DND-41 (cell line): Measurements from ENCODE around the gene LALBA.
"Not testable (repeated sequence)": the region's sequence is repeated elsewhere in the genome, so short reads cannot be mapped to it uniquely, and the experiment has no call there.

Experiments
- ATAC-seq: fragments of 200-7000 bp; cut with Tn5 transposase; 3 replicates; pipeline ENCODE4 v1.9.1; 2021; ENCODE audit warnings: low read depth; ENCODE audit not compliant: insufficient read depth
- DNase-seq: peaks from one replicate; pipeline ENCODE4 v3.0.0-alpha.2; 2020
- H2AFZ ChIP-seq: 2 replicates; pipeline ENCODE4 v1.6.0; 2012; ENCODE audit warnings: low read depth, low read length
- H3K27ac ChIP-seq: 2 replicates; pipeline ENCODE4 v1.5.1; 2012; ENCODE audit warnings: low read length, inconsistent platforms
- H3K27me3 ChIP-seq: fragments of 200-600 bp; sonication (generic); 2 replicates; pipeline ENCODE4 v1.6.0; 2012; ENCODE audit warnings: low read length, mild to moderate bottlenecking, inconsistent platforms; ENCODE audit not compliant: insufficient read depth, poor library complexity
- H3K36me3 ChIP-seq: 2 replicates; pipeline ENCODE4 v1.5.1; 2012; ENCODE audit warnings: low read length, inconsistent platforms; ENCODE audit not compliant: insufficient read depth
- H3K4me1 ChIP-seq: 2 replicates; pipeline ENCODE4 v1.5.1; 2012; ENCODE audit warnings: mild to moderate bottlenecking, low read length; ENCODE audit not compliant: insufficient read depth
- H3K4me2 ChIP-seq: 2 replicates; pipeline ENCODE4 v1.6.0; 2012; ENCODE audit warnings: mild to moderate bottlenecking, moderate library complexity, low read length, inconsistent platforms; ENCODE audit not compliant: insufficient read depth
- H3K4me3 ChIP-seq, 2 experiments: fragments of 200-600 bp in 1 of 2; shearing (Covaris generic) in 1 of 2; 2 replicates each; pipeline ENCODE4 v1.5.1; 2012 to 2016; ENCODE audit warnings: inconsistent platforms in 2 of 2, low read length in 2 of 2, mild to moderate bottlenecking in 2 of 2, low read depth in 1 of 2, moderate library complexity in 1 of 2
- H3K79me2 ChIP-seq: 2 replicates; pipeline ENCODE4 v1.6.0; 2012; ENCODE audit warnings: low read length, inconsistent platforms; ENCODE audit not compliant: insufficient read depth
- H3K9ac ChIP-seq: 2 replicates; pipeline ENCODE4 v1.6.0; 2012; ENCODE audit warnings: low read depth, mild to moderate bottlenecking, inconsistent platforms, low read length, moderate library complexity
- H3K9me3 ChIP-seq: 2 replicates; pipeline ENCODE4 v1.5.1; 2012; ENCODE audit warnings: low read length, moderate library complexity, mild to moderate bottlenecking, inconsistent platforms; ENCODE audit not compliant: insufficient read depth, severe bottlenecking
- H4K20me1 ChIP-seq: 2 replicates; pipeline ENCODE4 v1.6.0; 2012; ENCODE audit warnings: low read length; ENCODE audit not compliant: insufficient read depth
- CTCF ChIP-seq: IDR thresholded peaks from 2 replicates; pipeline ENCODE4 v1.5.1; 2012; ENCODE audit warnings: borderline replicate concordance, low read length, moderate library complexity, mild to moderate bottlenecking; ENCODE audit not compliant: poor library complexity, severe bottlenecking; ENCODE audit errors: extremely low read depth
- EZH2 ChIP-seq: IDR thresholded peaks from 3 replicates; pipeline ENCODE4 v1.6.1; 2012; ENCODE audit warnings: borderline replicate concordance, low read depth, mild to moderate bottlenecking, moderate library complexity, low read length, inconsistent platforms; ENCODE audit not compliant: severe bottlenecking

The LALBA gene

DNA sequence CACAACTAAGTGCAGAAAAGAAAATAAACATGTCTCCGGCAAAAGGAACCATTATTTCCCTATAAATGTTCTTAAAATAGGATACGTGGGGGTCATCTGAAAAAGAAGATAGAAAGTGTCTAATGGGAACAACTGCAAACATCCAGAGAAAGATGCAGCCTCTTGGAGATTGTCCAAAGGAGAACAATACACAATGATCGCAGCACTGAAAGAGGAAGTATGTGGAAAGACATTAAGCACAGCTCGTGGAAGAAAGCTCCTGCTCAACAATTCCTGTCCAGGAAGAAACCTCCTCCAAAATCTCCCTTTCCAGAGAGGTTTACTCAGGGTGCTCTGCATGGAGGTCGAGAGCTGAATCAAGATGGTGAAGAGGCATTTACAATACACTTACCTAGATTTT, 2.5 kb upstream of the LALBA start:
- no peak overlapping the region for H3K4me3 ChIP-seq
- H4K20me1 ChIP-seq, result no peaks in the 10 kb centered on the region
- no peak overlapping the region for H3K9ac ChIP-seq
- H3K27ac ChIP-seq, result no peak overlapping the region
- DNase-seq (no peak), ATAC-seq (no peak)
- no peaks in the 10 kb centered on the region for H3K9me3 ChIP-seq
- no peaks in the 10 kb centered on the region for H3K79me2 ChIP-seq
- no peak overlapping the region for H3K4me2 ChIP-seq
- no peak overlapping the region for H2AFZ ChIP-seq
- no peaks in the 10 kb centered on the region for H3K4me1 ChIP-seq
- H3K36me3 ChIP-seq, result no peaks in the 10 kb centered on the region
- H3K27me3 ChIP-seq, result peaks cover 7% of the 10 kb centered on the region
- no peak for TF ChIP-seq EZH2
- no peak for TF ChIP-seq CTCF

DNA sequence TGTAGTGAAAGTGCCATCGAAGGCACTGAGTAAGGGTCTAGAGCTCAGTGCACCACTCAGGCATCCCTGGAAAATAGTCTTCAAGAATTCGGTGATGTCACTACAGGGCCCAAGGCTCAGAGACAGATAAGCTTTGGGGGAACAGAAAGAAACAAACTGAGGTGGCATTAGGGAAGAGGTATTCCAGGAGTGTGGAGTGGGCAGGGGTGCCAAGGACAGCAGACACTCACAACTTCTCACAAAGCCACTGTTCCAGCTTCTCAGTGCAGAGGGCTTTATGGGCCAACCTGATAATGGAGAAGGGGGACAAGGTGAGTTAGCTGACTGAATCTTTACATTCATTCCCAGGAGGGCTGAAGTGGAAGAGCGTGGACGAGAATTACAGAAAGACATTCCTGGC, 2.1 kb downstream of the LALBA start:
- ATAC-seq (no peak), DNase-seq (no peak)
- no peaks in the 10 kb centered on the region for H4K20me1 ChIP-seq
- no peak overlapping the region for H3K9ac ChIP-seq
- H3K27me3 ChIP-seq, result peaks cover 15% of the 10 kb centered on the region
- no peaks in the 10 kb centered on the region for H3K4me1 ChIP-seq
- no peak overlapping the region for H3K4me2 ChIP-seq
- no peak overlapping the region for H3K4me3 ChIP-seq
- H3K36me3 ChIP-seq, result no peaks in the 10 kb centered on the region
- H3K27ac ChIP-seq, result no peak overlapping the region
- no peaks in the 10 kb centered on the region for H3K9me3 ChIP-seq
- TF ChIP-seq CTCF (no peak), EZH2 (no peak)
- no peak overlapping the region for H2AFZ ChIP-seq
- no peaks in the 10 kb centered on the region for H3K79me2 ChIP-seq

- Histone ChIP-seq H3K79me2 (no peaks in the 10 kb centered on the region), H3K27ac (no peak overlapping the region), H2AFZ (no peak overlapping the region), H4K20me1 (no peaks in the 10 kb centered on the region), H3K36me3 (no peaks in the 10 kb centered on the region), H3K9ac (no peak overlapping the region), H3K27me3 (peaks cover 5% of the 10 kb centered on the region), H3K4me2 (no peak overlapping the region), H3K9me3 (no peaks in the 10 kb centered on the region), H3K4me3 (no peak overlapping the region), H3K4me1 (no peaks in the 10 kb centered on the region)
- TF ChIP-seq CTCF (no peak), EZH2 (no peak)
- DNase-seq (no peak), ATAC-seq (no peak)
These were observed 11.9 kb downstream of the LALBA start for GRCh38 chr12:48557919-48558318.

DNA sequence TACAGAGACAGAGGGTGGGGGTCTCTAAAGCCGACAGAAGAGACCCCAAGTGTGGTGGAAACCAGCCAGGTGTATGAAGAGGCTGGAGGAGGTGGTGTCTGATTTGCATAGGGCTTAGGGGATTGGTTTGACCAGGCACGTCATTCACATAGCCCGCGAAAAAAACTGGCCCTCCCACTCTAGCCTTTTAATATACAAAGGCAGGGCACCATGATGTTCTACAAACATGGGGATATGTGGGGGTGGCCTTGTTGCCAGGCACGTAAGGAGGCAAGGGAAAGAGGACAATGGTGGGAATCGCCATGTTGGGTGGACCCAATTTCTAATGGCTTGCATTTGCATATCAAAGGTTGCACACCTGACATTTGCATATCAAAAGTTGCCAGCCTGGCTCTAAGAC, 13.2 kb downstream of the LALBA start:
- no peak for ATAC-seq
- Histone ChIP-seq H3K9ac (no peak overlapping the region), H3K4me1 (no peaks in the 10 kb centered on the region), H3K4me3 (no peak overlapping the region), H3K79me2 (no peaks in the 10 kb centered on the region), H2AFZ (no peak overlapping the region), H4K20me1 (no peaks in the 10 kb centered on the region), H3K27ac (no peak overlapping the region), H3K36me3 (no peaks in the 10 kb centered on the region), H3K9me3 (no peaks in the 10 kb centered on the region), H3K27me3 (no peaks in the 10 kb centered on the region), H3K4me2 (no peak overlapping the region)
- TF ChIP-seq EZH2, result no peak
- no peak for TF ChIP-seq CTCF
- no peak for DNase-seq

DNA sequence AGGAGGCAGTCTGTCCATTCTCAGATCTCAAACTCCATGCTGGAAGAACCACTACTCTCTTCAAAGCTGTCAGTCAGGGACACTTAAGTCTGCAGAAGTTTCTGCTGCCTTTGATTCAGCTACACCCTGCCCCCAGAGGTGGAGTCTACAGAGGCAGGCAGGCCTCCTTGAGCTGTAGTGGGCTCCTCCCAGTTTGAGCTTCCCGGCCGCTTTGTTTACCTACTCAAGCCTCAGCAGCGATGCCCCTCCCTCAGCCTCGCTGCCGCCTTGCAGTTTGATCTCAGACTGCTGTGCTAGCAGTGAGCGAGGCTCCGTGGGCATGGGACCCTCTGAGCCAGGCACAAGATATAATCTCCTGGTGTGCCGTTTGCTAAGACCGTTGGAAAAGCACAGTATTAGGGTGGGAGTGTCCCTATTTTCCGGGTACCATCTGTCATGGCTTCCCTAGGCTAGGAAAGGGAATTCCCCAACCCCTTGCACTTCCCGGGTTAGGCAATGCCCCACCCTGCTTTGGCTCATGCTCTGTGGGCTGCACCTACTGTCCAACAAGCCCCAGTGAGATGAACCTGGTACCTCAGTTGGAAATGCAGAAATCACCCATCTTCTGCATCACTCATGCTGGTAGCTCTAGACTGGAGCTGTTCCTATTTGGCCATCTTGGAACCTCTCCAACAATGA, 16.0 kb downstream of the LALBA start:
- H3K27me3 ChIP-seq, H3K79me2 ChIP-seq, H3K36me3 ChIP-seq, H4K20me1 ChIP-seq, H3K9me3 ChIP-seq, ATAC-seq, DNase-seq, H3K4me1 ChIP-seq, H3K27ac ChIP-seq, H2AFZ ChIP-seq, H3K4me2 ChIP-seq, H3K4me3 ChIP-seq, H3K9ac ChIP-seq: not testable (repeated sequence)
